ENCODE results near the gene SGCD.

- TF ChIP-seq EZH2 (IDR thresholded peaks at IDR 0.05; ENCODE audit: insufficient read depth, poor library complexity, severe bottlenecking) (no peak), EZH2phosphoT487 (IDR thresholded peaks at IDR 0.05; ENCODE audit: insufficient read depth, low read depth) (no peak)
Observed at GRCh38 chr5:156783092-156783491, 456.1 kb downstream of the SGCD start.

Data from GM23248 (cell line).